Nephron progenitor cell (in vitro differentiated cells): ENCODE measurements around the gene CTNND2.

Experiments
- DNase-seq: peaks from one replicate; pipeline ENCODE4 v3.0.0; 2021
- H3K27ac Mint-ChIP-seq: 2 replicates; pipeline ENCODE4 v1.8.0; 2021; ENCODE audit warnings: mild to moderate bottlenecking, moderate library complexity, mixed read lengths
- H3K27me3 Mint-ChIP-seq: 2 replicates; pipeline ENCODE4 v1.8.0; 2021; ENCODE audit warnings: mild to moderate bottlenecking, low read depth, mixed read lengths; ENCODE audit not compliant: poor library complexity
- H3K36me3 Mint-ChIP-seq: 2 replicates; pipeline ENCODE4 v1.8.0; 2021; ENCODE audit warnings: low read depth, mixed read lengths
- H3K4me1 Mint-ChIP-seq: 2 replicates; pipeline ENCODE4 v1.8.0; 2021; ENCODE audit warnings: mixed read lengths
- H3K4me3 Mint-ChIP-seq: 2 replicates; pipeline ENCODE4 v1.8.0; 2021; ENCODE audit warnings: mild to moderate bottlenecking, moderate library complexity, mixed read lengths
- H3K9me3 Mint-ChIP-seq: 2 replicates; pipeline ENCODE4 v1.8.0; 2021; ENCODE audit warnings: mild to moderate bottlenecking, moderate library complexity, mixed read lengths
- CTCF ChIP-seq: fragments of 200-600 bp; sonication (generic); IDR thresholded peaks from 2 replicates; pipeline ENCODE4 v1.5.0; 2021; ENCODE audit warnings: antibody characterized with exemption

CTNND2 gene

GRCh38 chr5:11040345-11040744 lies 863.9 kb downstream of the CTNND2 start:
- Mint-ChIP-seq H3K9me3 (no peaks in the 10 kb centered on the region), H3K36me3 (no peaks in the 10 kb centered on the region), H3K27me3 (peaks cover 9% of the 10 kb centered on the region), H3K27ac (no peak overlapping the region), H3K4me3 (no peak overlapping the region), H3K4me1 (no peaks in the 10 kb centered on the region)
- DNase-seq: no peak
- no peak for TF ChIP-seq CTCF

- Mint-ChIP-seq H3K4me1 (no peaks in the 10 kb centered on the region), H3K9me3 (no peaks in the 10 kb centered on the region), H3K27ac (no peak overlapping the region), H3K27me3 (peaks cover 6% of the 10 kb centered on the region), H3K36me3 (no peaks in the 10 kb centered on the region), H3K4me3 (no peak overlapping the region)
- no peak for DNase-seq
- no peak for TF ChIP-seq CTCF
Measured at GRCh38 chr5:11038772-11039171, 865.5 kb downstream of the CTNND2 start.

- Mint-ChIP-seq H3K9me3 (no peaks in the 10 kb centered on the region), H3K4me3 (no peak overlapping the region), H3K27me3 (peaks cover 6% of the 10 kb centered on the region), H3K36me3 (no peaks in the 10 kb centered on the region), H3K27ac (no peak overlapping the region), H3K4me1 (no peaks in the 10 kb centered on the region)
- no peak for TF ChIP-seq CTCF
- no peak for DNase-seq
Measured at GRCh38 chr5:11037941-11038340, 866.3 kb downstream of the CTNND2 start.

- H3K36me3 Mint-ChIP-seq: no peaks in the 10 kb centered on the region
- TF ChIP-seq CTCF: no peak
- peaks cover 6% of the 10 kb centered on the region for H3K27me3 Mint-ChIP-seq
- no peaks in the 10 kb centered on the region for H3K4me1 Mint-ChIP-seq
- DNase-seq: no peak
- H3K9me3 Mint-ChIP-seq: peaks cover 6% of the 10 kb centered on the region
- H3K27ac Mint-ChIP-seq: no peak overlapping the region
- no peak overlapping the region for H3K4me3 Mint-ChIP-seq
Measured at GRCh38 chr5:11037080-11037479, 867.2 kb downstream of the CTNND2 start.

- H3K4me3 Mint-ChIP-seq: no peak overlapping the region
- H3K27ac Mint-ChIP-seq: no peak overlapping the region
- peaks cover 13% of the 10 kb centered on the region for H3K36me3 Mint-ChIP-seq
- H3K9me3 Mint-ChIP-seq: peaks cover 44% of the 10 kb centered on the region
- no peak for TF ChIP-seq CTCF
- DNase-seq: no peak
- no peaks in the 10 kb centered on the region for H3K4me1 Mint-ChIP-seq
- H3K27me3 Mint-ChIP-seq: no peaks in the 10 kb centered on the region
Measured at GRCh38 chr5:11030671-11031070, 873.6 kb downstream of the CTNND2 start.

- no peaks in the 10 kb centered on the region for H3K27me3 Mint-ChIP-seq
- no peak for TF ChIP-seq CTCF
- H3K9me3 Mint-ChIP-seq: peaks cover 44% of the 10 kb centered on the region
- no peak overlapping the region for H3K4me3 Mint-ChIP-seq
- no peak for DNase-seq
- H3K27ac Mint-ChIP-seq: no peak overlapping the region
- H3K36me3 Mint-ChIP-seq: peaks cover 13% of the 10 kb centered on the region
- no peaks in the 10 kb centered on the region for H3K4me1 Mint-ChIP-seq
Measured at GRCh38 chr5:11027660-11028059, 876.6 kb downstream of the CTNND2 start.
